ENCODE results near the gene ADRB2.

ADRB2 gene

GRCh38 chr5:148831590-148832565 is 5.5 kb downstream of the ADRB2 start:
- no peak for DNase-seq

- DNase-seq: no peak
These were observed 6.7 kb downstream of the ADRB2 start for GRCh38 chr5:148833122-148833521.

DNA sequence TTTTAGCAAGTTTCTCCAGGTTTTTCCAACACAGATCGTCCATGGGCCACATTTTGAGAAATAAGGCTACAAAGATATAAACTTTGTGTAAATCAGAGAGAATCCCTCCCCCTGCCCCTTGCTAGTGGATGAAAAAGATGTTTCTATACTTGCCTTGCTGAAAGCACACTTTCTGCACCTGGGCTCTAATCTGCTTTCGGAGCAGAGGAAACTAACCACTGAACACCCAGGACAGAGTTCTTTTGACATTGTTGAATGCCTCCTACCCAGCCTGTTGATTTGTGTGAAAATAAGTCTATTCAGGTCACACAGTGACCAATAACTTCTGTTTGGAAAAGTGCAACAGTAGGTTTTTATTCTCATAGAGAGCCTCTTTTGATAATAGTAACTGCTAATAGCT is 7.5 kb downstream of the ADRB2 start:
- no peak for DNase-seq

- DNase-seq: no peak
These were observed 8.3 kb downstream of the ADRB2 start for GRCh38 chr5:148834689-148835088.

DNA sequence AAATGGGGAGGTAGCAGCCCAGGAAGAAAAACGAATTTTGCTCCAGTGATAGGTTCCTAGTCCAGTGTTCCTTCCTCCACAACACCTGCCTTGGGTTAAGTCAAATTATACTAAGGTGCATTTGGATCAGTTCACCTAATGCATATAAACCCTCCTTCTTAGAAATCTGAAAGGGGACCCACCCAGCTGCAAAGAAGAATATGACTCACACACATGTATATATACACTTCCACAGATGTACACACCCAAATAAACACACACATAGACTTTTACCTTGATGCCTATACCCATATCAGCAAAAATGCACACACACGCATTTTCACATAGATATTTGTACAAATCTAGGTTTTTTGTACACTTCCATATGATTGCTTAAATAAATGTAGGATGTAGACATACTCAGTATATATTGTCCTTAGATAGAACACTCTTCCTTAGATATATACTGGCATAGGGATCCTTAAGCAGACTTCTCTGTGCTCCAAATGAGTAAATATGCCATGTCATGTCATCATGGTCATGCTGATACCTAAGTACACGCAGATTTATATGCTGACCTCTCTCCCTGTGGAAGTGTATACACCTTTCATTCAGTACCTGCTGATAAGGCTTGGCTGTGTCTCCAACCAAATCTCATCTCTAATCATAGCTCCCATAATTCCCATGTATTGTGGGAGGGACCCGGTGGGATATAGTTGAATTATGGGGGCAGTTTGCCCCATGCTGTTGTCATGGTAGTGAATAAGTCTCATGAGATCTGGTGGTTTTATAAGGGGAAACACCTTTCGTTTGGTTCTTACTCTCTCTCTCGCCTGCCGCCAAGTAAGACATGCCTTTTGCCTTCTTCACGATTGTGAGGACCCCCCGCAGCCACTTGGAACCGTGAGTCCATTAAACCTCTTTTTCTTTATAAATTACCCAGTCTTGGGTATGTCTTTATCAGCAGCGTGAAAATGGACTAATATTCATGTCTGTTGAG is 10.2 kb downstream of the ADRB2 start:
- DNase-seq: no peak

GRCh38 chr5:148837383-148837782 is 11.0 kb downstream of the ADRB2 start:
- no peak for DNase-seq

DNA sequence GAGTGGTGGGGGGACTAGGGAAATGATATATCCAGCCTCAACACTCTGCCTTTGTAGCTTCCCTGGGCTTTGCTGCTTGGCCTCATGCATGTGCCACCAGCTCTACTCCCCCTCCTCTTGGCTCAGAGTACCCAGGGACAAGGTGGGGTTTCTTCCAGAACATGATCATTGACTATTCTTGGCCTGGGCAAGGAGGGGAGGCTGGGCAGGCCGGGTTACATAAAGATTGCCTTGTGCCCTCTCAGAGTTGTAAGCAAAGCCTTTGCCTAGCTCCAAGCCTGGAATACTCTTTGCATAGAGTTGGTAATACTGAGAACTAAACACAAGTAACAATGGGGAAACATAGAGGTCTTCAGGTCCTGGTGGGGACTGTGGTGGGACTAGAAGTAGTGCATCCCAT is 11.9 kb downstream of the ADRB2 start:
- no peak for DNase-seq

GRCh38 chr5:148839960-148840359 is 13.5 kb downstream of the ADRB2 start:
- DNase-seq: no peak

GRCh38 chr5:148840531-148840930 is 14.1 kb downstream of the ADRB2 start:
- no peak for DNase-seq

- DNase-seq: no peak
These were observed 15.1 kb downstream of the ADRB2 start for GRCh38 chr5:148841519-148841918.

DNA sequence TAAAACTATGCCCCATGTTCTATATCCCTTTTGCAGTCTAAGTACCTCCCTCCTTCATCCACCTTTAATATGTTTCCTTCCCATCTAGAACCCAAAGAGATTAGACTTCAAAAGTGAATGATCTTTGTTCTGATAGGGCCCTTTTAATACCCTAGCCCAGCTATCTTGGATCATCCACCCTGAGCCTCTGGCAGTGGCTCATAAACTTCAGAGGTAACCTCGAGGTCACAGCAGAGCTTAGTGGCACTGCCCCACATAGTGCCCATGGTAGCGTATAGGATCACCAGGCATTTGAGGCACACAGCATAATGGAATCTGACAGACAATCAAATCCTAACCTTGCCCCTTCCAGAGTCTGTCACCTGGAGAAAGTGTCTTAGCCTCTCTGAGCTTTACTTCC is 15.8 kb downstream of the ADRB2 start:
- DNase-seq: no peak

- DNase-seq: no peak
These were observed 17.3 kb downstream of the ADRB2 start for GRCh38 chr5:148843510-148844318.

DNA sequence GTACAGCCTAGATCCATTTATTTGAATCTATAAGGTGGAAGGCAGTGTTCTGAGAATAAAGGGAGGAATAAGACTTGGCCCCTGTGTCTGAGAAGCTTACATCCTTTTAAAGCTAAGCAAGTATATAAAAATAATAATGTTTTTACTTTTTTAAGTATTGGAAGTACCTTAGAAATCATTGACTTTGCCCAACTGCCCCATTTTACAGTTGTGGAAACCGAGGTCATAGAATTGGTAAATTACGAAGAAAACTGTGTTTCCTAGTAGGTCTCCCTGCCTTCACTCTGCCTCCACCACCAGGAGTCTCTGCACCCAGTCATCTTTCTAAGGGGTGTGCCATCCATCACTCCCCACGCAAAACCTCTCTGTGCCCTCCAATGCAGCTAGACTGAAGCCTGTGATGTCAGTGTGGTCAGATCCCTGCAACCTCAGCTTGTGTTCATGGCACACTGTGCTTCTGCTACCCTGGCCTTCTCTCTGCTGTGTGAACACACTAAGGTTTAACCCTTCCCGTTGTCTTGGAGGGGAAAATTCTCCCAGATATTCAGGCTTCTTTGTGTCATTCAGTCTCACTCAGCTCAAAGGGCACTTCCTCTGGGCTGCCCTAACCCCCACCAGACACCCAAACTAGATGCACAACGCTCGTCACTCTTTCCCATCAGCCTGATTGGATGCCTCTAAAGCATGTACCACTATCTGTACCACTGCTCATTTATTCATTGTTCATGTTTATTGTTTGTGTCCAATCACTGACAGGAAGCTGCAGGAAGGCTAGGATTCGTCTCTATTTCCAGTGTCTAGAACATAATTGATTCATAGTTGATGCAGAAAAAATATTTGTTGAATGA is 18.2 kb downstream of the ADRB2 start:
- DNase-seq: no peak

DNA sequence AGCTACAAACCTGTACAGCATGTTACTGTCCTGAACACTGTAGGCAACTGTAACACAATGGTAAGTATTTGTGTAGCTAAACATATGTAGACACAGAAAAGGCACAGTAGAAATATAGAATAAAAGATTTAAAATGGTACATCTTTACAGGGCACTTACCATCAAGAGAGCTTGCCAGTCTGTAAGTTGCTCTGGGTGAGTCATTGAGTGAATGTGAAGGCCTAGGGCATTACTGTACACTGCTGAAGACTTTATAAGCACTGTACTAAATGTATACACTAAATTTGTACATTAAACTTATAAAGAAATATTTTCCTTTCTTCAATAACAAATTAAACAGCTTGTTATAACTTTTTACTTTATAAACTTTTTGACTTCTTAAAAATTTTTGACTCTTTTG is 20.5 kb downstream of the ADRB2 start:
- no peak for DNase-seq

GRCh38 chr5:148847456-148847855 is 21.0 kb downstream of the ADRB2 start:
- DNase-seq: no peak

DNA sequence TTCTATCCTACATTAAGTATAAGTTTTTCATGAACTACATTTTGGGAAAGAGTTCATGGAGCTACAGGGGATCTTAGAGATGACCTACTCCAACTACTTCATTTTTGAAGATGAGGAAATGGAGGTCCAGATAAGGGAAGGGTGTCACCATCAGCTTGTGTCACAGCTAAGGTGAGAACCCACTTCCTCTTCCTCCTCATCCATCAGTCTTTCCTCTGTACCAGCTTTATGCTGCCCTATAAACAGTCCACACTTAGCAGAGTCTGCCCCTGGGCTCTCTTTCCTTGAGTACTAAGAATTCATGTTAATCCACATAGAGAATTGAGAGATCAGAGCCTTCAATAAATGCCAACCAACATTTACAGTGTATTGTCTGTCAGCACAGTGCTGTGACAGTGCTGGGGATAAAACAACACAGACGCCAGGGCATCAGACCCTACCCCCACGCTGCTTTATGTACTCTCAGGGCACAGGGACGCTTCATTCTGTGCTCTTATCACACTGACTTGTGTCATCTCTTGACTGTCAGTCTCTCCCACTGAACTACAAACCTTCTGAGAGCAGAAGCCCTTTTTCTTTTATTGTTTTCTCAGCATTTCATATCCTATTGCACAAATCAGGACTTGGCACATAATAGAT is 22.1 kb downstream of the ADRB2 start:
- DNase-seq: no peak

- no peak for DNase-seq
These were observed 23.1 kb downstream of the ADRB2 start for GRCh38 chr5:148849461-148849860.

- DNase-seq: no peak
These were observed 24.4 kb downstream of the ADRB2 start for GRCh38 chr5:148850836-148851235.

DNA sequence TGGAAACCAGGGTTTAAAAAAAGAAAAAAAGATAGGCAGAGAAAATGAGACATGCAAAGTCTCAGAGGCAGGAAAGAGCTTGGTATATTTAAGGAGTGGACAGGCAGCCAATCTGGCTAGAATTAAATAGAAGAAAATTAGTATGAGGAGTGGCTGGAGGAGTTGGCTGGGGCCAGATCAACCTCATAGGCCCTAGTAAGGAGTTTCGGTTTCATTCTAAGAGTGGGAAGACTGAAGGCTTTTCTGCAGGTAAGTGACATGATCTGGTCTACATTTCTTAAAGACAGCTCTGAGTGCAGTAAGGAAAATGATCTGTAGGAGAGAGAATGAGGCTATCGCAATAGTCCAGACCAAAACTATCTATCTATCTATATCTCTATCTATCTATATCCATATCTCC is 27.5 kb downstream of the ADRB2 start:
- no peak for DNase-seq

- DNase-seq: no peak
These were observed 29.0 kb downstream of the ADRB2 start for GRCh38 chr5:148855249-148856008.

DNA sequence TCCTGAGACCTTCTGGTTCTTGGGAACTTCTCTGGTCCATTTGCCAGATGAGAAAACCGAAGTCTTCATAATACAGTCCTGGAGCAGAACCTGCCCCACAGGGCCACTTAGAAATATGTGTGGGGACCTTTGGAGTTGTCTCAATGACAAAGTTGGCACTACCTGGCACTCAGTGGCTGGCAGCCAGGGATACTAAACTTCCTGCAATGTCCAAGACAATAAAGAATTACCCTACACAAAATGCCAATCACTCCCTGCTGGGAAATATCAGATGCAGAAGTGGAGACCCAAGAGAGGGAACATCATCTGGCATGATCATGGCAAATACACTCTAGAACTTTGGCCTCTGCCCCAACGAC is 29.6 kb downstream of the ADRB2 start:
- DNase-seq: no peak

All from COR-L47 (cell line).